Glutamatergic neuron (in vitro differentiated cells): Measurements from ENCODE around the gene SHFL. TPM values are rescaled to one million over a fixed set of nuclear protein-coding genes. Genes with fewer than 3 reads are reported as not detected.

Experiments used
- DNase-seq: peaks from one replicate; pipeline ENCODE4 v3.0.0; 2022
- H3K27ac Mint-ChIP-seq: one replicate; pipeline ENCODE4 v1.8.0; 2020; ENCODE audit warnings: mild to moderate bottlenecking, mixed read lengths, inconsistent platforms; ENCODE audit not compliant: unreplicated experiment
- H3K27me3 Mint-ChIP-seq: one replicate; pipeline ENCODE4 v1.8.0; 2020; ENCODE audit warnings: mild to moderate bottlenecking, moderate library complexity, mixed read lengths, inconsistent platforms; ENCODE audit not compliant: unreplicated experiment
- H3K36me3 Mint-ChIP-seq: one replicate; pipeline ENCODE4 v1.8.0; 2020; ENCODE audit warnings: mild to moderate bottlenecking, mixed read lengths, inconsistent platforms; ENCODE audit not compliant: unreplicated experiment
- H3K4me1 Mint-ChIP-seq: one replicate; pipeline ENCODE4 v1.8.0; 2020; ENCODE audit warnings: mild to moderate bottlenecking, low read depth, mixed read lengths, inconsistent platforms; ENCODE audit not compliant: unreplicated experiment
- H3K4me3 Mint-ChIP-seq: one replicate; pipeline ENCODE4 v1.8.0; 2020; ENCODE audit warnings: mild to moderate bottlenecking, mixed read lengths, inconsistent platforms; ENCODE audit not compliant: unreplicated experiment
- H3K9me3 Mint-ChIP-seq: one replicate; pipeline ENCODE4 v1.8.0; 2020; ENCODE audit warnings: mild to moderate bottlenecking, moderate library complexity, mixed read lengths, inconsistent platforms; ENCODE audit not compliant: unreplicated experiment
- total RNA-seq: library from RNA; stranded (reverse); fragmentation: NEBNext Ultra II Directional; extraction: Animal tissue kit (Norgen Biotek cat#: 25700); gene quantifications from one replicate; pipeline ENCODE4 v1.2.1, GENCODE V29; 2021; ENCODE audit not compliant: unreplicated experiment
- TF ChIP-seq, protein P1 (sequence below): fragments of 200-600 bp; sonication (generic); IDR thresholded peaks from one replicate; pipeline ENCODE4 v1.5.0; 2021; ENCODE audit not compliant: partially characterized antibody, unreplicated experiment

Gene SHFL
- total RNA-seq, 1 donor from 2014 or later: 0.20 TPM

DNA sequence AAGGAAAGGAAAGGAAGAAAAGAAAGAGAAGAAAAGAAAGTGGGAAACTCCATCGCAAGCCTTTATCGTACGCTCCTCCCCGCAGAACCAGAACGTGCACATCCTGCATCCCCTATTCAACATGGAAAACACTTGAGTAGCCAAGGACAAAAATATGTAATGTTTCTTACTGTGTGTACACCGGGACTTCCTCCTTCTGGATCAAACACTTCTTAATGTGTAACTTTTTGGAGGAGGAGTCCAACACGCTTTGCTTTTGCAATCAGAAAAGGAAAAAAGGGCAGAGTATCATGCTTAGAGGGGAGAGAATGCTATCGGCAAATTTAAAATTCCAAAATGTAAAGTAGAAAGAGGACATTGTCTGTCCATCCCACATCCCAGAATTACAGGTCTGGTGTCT is 7.8 kb upstream of the SHFL start:
- Mint-ChIP-seq H3K36me3 (no peaks in the 10 kb centered on the region), H3K9me3 (peaks cover under 1% of the 10 kb centered on the region), H3K4me1 (no peaks in the 10 kb centered on the region), H3K27ac (no peak overlapping the region), H3K27me3 (peaks cover 2% of the 10 kb centered on the region), H3K4me3 (no peak overlapping the region)
- DNase-seq: no peak
- TF ChIP-seq, protein P1, sequence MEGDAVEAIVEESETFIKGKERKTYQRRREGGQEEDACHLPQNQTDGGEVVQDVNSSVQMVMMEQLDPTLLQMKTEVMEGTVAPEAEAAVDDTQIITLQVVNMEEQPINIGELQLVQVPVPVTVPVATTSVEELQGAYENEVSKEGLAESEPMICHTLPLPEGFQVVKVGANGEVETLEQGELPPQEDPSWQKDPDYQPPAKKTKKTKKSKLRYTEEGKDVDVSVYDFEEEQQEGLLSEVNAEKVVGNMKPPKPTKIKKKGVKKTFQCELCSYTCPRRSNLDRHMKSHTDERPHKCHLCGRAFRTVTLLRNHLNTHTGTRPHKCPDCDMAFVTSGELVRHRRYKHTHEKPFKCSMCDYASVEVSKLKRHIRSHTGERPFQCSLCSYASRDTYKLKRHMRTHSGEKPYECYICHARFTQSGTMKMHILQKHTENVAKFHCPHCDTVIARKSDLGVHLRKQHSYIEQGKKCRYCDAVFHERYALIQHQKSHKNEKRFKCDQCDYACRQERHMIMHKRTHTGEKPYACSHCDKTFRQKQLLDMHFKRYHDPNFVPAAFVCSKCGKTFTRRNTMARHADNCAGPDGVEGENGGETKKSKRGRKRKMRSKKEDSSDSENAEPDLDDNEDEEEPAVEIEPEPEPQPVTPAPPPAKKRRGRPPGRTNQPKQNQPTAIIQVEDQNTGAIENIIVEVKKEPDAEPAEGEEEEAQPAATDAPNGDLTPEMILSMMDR: no peak

DNA sequence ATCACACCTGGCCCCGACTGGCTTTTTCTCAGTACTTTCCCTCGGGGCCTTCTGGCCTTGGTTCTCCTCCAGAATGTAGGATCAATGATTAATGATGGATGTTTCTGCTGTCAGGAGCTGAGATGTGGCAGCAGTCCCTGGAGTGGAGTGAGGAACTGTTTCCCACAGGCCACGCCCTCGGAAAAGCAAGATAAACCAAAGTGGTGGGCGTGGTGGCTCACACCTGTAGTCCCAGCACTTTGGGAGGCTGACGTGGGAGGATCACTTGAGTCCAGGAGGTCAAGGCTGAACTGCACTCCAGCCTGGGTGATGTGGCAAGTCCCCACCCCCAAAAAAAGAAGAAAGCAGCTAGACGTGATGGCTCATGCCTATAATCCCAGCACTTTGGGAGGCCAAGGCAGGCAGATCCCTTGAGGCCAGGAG is 7.1 kb upstream of the SHFL start:
- no peak for DNase-seq
- H3K9me3 Mint-ChIP-seq: no peaks in the 10 kb centered on the region
- no peak overlapping the region for H3K27ac Mint-ChIP-seq
- peaks cover 2% of the 10 kb centered on the region for H3K27me3 Mint-ChIP-seq
- H3K36me3 Mint-ChIP-seq: no peaks in the 10 kb centered on the region
- H3K4me1 Mint-ChIP-seq: no peaks in the 10 kb centered on the region
- TF ChIP-seq, protein P1: no peak
- H3K4me3 Mint-ChIP-seq: no peak overlapping the region

DNA sequence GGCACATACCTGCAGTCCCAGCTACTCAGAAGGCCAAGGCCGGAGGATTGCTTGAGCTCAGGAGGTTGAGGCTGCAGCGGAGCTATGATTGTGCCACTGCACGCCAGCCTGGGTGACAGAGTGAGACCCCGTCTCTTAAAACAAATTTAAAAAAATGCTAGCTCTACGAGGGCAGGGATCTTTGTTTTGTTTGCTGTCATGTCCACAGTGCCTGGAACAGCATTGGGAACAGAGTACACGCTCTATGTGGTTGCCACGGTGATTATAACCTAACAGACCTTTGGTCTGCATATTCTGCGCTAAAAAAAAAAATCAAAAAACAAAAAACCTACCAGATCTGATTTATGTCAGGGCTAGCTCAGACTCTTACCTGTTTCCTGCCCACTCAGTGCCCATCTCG is 2.2 kb upstream of the SHFL start:
- TF ChIP-seq, protein P1: no peak
- Mint-ChIP-seq H3K27ac (no peak overlapping the region), H3K36me3 (no peaks in the 10 kb centered on the region), H3K4me1 (no peaks in the 10 kb centered on the region), H3K27me3 (peaks cover 9% of the 10 kb centered on the region), H3K4me3 (no peak overlapping the region), H3K9me3 (no peaks in the 10 kb centered on the region)
- DNase-seq: no peak

DNA sequence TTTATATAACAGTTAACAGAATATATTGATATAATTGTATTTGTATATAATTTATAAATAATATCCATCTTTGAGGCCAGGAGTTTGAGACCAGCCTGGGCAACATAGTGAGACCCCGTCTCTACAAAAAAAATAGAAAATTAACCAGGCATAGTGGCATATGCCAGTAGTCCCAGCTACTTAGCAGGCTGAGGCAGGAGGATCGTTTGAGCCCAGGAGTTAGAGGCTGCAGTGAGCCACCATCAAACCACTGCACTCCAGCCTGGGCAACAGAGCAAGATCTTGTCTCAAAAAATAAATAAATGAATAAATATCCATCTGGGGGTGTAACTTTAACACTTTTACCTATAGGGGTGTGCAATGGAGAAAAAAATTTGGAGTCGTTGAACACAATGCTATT is 1.3 kb upstream of the SHFL start:
- Mint-ChIP-seq H3K9me3 (no peaks in the 10 kb centered on the region), H3K27ac (no peak overlapping the region), H3K4me3 (no peak overlapping the region), H3K4me1 (no peaks in the 10 kb centered on the region), H3K36me3 (no peaks in the 10 kb centered on the region), H3K27me3 (peaks cover 6% of the 10 kb centered on the region)
- DNase-seq: no peak
- TF ChIP-seq, protein P1: no peak

- TF ChIP-seq, protein P1: no peak
- H3K4me1 Mint-ChIP-seq: no peaks in the 10 kb centered on the region
- H3K4me3 Mint-ChIP-seq: no peak overlapping the region
- H3K27me3 Mint-ChIP-seq: peaks cover 6% of the 10 kb centered on the region
- no peak overlapping the region for H3K27ac Mint-ChIP-seq
- no peak for DNase-seq
- H3K9me3 Mint-ChIP-seq: peaks cover 5% of the 10 kb centered on the region
- H3K36me3 Mint-ChIP-seq: no peaks in the 10 kb centered on the region
Measured at GRCh38 chr19:10086591-10087192, 575 bp downstream of the SHFL start.
